HG03432 (cell line): ENCODE results near the gene IDNK.
A peak's percentile ranks its signal among the peaks of the same experiment; 100 is the strongest.

ENCODE experiments used
- ATAC-seq: cut with Tn5 transposase; IDR thresholded peaks from one replicate; pipeline ENCODE4 v1.9.1; 2021; ENCODE audit warnings: mild to moderate bottlenecking, moderate library complexity; ENCODE audit not compliant: unreplicated experiment

The IDNK gene

DNA sequence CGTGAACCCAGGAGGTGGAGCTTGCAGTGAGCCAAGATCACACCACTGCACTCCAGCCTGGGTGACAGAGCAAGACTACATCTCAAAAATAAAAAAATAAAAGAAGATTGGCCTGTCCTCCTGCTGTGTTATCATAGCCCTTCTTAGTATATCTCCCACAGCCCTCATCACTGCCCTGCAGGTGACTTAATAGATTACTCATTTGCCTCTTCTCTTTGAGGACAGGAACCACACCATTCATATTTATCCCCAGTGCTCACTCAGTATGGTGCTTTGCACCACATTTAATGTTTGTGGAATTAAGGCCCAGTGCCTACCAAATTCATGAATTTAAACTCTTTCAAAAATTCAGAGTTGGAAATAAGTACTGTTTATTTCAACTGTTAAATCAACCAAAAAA lies 10.3 kb downstream of the IDNK start:
- peak; percentile 58 for ATAC-seq

DNA sequence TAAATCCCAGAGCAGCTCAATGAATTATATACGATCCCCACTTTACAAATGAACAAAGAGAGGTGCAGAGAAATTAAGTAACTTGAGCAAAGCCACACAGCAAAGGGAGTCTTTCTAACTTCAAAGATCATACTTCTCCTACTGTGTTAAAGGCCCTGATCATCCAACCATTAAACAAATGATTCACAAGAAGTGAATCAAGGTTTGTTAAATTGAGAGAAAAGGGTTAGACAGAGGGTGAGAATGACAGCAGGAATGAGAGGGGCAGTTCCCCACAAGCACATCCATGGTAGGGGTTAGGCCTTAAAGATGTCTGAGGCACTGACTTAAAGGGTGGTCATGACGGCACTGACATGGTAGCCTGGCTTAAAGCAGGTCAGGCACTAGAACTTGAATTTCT lies 10.7 kb downstream of the IDNK start:
- no peak for ATAC-seq

DNA sequence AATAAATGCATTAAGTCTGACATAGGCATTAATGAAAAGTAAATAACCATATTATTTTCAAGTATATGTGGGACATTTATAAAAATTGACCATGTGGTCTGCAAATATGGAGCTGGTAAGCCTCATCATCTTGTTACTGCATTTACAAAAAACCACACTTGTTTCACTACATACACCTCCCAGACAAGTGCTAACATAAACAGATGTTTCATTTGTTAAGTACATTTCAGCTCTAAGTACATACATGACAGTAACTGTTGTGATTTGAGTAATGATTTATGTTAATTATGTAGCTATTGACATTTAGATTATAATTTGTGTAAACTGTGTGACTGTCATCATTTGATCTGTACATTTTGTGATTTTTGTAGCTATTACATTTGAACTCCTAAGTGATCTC lies 13.9 kb downstream of the IDNK start:
- peak; percentile 39 for ATAC-seq

GRCh38 chr9:83637389-83637788 lies 14.4 kb downstream of the IDNK start:
- no peak for ATAC-seq

GRCh38 chr9:83639266-83639665 lies 16.3 kb downstream of the IDNK start:
- ATAC-seq, result no peak

GRCh38 chr9:83642793-83643192 lies 19.9 kb downstream of the IDNK start:
- ATAC-seq, result no peak

DNA sequence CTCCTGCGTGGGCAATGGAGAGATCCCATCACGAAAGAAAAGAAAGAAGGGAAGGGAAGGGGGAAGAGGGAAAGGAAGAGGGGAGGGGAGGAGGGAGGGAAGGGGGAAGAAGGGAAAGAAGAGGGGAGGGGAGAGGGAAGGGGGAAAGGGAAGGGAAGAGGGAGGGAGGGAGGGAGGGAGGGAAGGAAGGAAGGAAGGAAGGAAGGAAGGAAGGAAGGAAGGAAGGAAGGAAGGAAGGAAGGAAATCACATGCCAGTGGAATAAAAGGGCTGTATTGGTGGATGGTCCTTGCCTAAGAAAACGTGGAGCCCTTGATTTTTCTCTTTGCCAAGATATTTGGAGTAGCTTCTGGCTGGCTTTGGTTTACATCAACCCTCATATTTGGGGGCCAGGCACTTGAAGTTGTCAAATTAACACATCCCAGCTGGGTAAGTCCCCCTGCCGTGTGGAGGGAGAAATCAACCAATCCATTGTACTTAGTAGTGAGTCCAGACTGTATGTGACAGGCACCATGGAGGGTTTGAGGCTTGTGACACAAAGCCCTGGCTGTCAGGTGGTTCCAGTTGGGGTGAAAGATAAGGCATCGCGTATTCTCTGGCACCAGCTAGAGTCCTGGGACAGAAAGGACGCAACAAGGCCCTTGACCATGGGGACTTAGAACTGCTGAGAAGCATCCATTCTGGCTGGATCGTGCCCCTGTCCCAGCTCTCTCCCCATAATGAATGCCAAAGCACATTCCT lies 23.7 kb downstream of the IDNK start:
- ATAC-seq, result no peak

DNA sequence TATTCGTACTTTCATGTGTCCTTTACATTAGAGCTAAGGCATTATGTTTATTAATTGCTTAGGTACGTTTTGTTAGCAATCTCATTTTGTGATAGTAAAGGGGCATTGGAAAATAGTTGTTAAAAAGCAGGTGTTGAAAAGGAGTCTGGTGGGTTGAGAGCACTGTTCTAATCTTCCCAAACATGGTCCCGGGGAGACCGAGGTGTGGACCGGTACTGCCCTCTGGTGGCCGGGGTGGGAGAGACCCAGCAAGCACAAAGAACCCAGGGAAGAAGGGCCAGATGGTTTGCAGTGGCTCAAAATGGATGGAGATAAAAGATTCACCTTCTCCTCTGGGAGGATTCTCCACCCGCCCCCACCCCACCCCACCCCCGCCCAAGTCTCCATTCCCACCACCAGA lies 26.1 kb downstream of the IDNK start:
- peak; percentile 71 for ATAC-seq

DNA sequence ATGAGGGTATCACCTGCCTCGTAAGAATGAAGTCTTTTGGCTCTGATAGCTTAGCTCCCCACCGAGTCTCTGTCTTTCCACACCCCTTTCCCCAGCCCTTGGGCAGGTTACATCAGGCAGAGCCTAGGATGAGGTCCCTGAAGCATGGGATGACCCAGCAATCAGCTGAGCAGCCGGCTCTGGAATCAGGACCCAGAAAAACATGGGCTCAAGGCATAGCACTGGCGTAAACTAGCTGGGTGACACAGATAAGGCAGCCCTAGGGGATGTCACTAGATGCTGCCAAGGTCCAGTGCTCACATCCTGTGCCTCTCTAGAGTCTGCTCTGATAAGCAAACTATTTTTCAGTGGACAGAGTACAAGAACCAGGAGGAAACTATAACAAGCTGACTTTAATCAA lies 26.6 kb downstream of the IDNK start:
- no peak for ATAC-seq

GRCh38 chr9:83651558-83651957 lies 28.6 kb downstream of the IDNK start:
- no peak for ATAC-seq

DNA sequence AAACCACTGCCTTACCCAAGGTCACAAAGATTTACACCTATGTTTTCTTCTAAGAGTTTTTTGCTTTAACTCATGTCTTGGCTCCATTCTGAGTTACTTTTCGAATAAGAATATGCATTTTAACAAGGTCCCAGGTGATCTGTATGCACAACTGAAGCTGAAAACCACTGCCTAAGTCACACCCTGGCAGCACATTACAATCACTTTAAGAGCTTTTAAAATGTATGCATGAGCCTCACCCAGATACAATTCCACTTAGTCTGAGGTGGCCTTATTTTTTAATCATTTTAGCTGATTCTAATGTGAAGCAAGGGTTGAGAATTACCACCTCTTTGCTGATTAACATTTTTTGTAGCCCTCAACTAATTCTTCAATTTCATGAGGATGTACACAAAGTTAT lies 29.5 kb downstream of the IDNK start:
- ATAC-seq, result no peak

DNA sequence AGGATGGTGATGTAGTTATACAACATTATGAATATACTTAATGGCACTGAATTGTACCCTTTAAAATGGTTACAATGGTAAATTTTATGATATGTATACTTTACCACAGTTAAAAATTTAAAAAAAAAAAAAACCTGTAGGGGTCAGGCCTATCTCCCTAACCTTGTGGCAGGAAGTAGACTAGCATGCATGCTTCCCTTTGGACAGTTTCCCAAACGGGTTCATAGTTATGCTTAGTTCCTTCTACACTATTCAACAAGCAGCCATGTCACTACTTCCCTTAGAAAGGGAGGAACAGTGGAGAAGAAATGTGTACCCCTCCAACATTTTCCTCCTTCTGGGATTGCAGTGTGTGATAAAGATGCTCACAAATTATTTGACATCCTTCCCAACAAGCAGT lies 32.5 kb downstream of the IDNK start:
- ATAC-seq, result no peak

- ATAC-seq, result peak; percentile 73
Measured at GRCh38 chr9:83656032-83656680, 33.2 kb downstream of the IDNK start.

DNA sequence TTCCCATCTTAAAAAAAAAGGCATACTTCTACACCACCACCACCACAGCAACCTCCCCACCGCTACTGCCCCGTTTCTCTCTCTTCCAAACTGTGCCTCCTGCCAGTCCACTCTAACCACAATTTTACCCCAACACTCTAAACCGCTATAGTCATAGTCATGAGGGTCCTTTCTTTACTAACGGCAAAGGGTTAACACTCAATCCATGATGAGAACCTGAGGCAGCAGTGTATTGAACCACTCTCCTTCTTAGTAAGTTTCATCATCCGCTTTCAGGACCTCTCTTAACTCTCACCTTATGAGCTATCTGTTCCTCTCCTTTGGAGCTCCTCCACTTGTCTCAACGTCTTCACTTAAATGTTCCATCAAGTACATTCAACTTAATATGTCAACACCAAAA lies 34.0 kb downstream of the IDNK start:
- ATAC-seq, result no peak

- no peak for ATAC-seq
Measured at GRCh38 chr9:83662933-83663332, 40.0 kb downstream of the IDNK start.

- peak; percentile 92 for ATAC-seq
Measured at GRCh38 chr9:83665580-83666200, 42.7 kb downstream of the IDNK start.

- ATAC-seq, result no peak
Measured at GRCh38 chr9:83669067-83669466, 46.1 kb downstream of the IDNK start.

- no peak for ATAC-seq
Measured at GRCh38 chr9:83670381-83670780, 47.4 kb downstream of the IDNK start.

DNA sequence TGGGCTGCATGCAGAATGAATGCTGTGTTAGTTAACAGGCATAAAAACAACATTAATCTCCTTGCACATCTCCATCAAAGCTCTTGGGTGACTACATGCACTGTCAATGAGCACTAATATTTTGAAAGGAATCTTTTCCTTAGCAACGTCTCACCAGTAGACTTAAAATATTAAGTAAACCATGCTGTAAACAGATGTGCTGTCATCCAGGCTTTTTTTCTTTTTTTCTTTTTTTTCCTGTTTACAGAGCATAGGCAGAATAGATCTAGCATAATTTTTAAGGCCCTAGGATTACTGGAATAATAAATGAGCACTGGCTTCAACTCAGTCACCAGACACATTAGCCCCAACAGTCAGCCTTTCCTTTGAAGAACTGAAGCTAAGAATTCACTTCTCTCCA lies 48.5 kb downstream of the IDNK start:
- ATAC-seq, result no peak

- ATAC-seq, result no peak
Measured at GRCh38 chr9:83675466-83675865, 52.5 kb downstream of the IDNK start.

DNA sequence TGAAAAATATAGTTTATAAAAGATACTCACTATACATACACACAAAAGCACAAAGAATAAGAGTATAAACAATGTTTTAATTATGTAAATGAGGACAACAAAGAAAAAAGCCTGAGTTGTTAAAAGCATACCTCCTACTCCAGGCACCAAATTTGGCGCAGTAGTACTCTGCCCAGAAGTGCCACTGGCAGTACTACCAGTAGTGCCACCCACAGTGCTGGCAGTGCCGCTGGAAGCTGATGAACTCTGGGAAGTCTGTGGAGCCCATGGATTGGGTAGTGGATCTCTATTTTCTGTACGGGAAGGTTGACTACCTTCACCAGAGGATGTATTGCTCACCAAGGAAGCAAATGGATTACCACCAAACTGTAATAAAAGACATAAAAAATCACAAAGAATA lies 54.7 kb downstream of the IDNK start:
- no peak for ATAC-seq

GRCh38 chr9:83680233-83680632 lies 57.3 kb downstream of the IDNK start:
- no peak for ATAC-seq
